Measurements from ENCODE around the gene NOC4L. TPM values are rescaled to one million over a fixed set of nuclear protein-coding genes. Genes with fewer than 3 reads are reported as not detected.

NOC4L gene
- polyA plus RNA-seq, 1 donor (not counting 4 experiments of a cell fraction or from before 2014, with no cell fraction given): 3.7 TPM

DNA sequence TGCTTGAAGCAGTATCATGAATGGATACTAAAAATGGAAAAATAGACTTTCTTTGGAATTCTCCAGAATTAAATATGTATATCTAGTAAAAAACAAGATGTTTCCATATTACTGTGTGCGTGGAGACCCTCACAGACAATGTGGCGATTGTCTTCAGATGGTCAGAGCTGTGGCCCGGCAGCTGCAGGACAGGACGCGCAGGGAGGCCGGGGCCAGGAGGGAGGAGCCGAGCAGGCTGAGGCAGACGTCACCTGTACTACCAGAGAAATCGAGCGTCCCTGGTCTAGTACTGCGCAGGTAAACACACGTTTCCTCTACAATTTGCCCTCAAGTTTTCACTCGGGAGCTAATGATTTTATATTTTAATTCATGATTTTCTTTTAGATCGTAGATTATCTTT, 23.0 kb upstream of the NOC4L start:
- Histone ChIP-seq H2AFZ (ENCODE audit: control insufficient read depth, low read length) (no peak overlapping the region), H3K4me3 (ENCODE audit: control insufficient read depth in 2 of 3, extremely low read depth in 1 of 3, insufficient read depth in 2 of 3, low read depth in 1 of 3, low read length in 3 of 3) (no peak overlapping the region), H3K4me1 (ENCODE audit: control insufficient read depth, extremely low read depth, insufficient read depth, low read length) (no peaks in the 10 kb centered on the region), H3K79me2 (ENCODE audit: control insufficient read depth, insufficient read depth, low read length) (no peaks in the 10 kb centered on the region), H3K36me3 (ENCODE audit: control insufficient read depth in 2 of 2, extremely low read depth in 1 of 2, insufficient read depth in 2 of 2, low read length in 2 of 2) (peaks cover 8 to 9% of the 10 kb centered on the region in 2 experiments), H3K4me2 (ENCODE audit: control insufficient read depth, extremely low read depth, insufficient read depth, low read depth, low read length) (no peak overlapping the region), H4K20me1 (ENCODE audit: control insufficient read depth, extremely low read depth, insufficient read depth, low read length) (no peaks in the 10 kb centered on the region), H3K27me3 (ENCODE audit: control insufficient read depth, extremely low read depth, insufficient read depth, low read length) (no peaks in the 10 kb centered on the region), H3K9ac (ENCODE audit: control insufficient read depth, extremely low read depth, insufficient read depth, low read length) (no peak overlapping the region), H3K27ac (ENCODE audit: control insufficient read depth, insufficient read depth, low read length) (no peak overlapping the region), H3K9me3 (ENCODE audit: control insufficient read depth, low read depth, low read length) (no peaks in the 10 kb centered on the region), H3K9me1 (ENCODE audit: control insufficient read depth, extremely low read depth, insufficient read depth, low read length) (no peaks in the 10 kb centered on the region)
- TF ChIP-seq EZH2 (IDR thresholded peaks at IDR 0.05; ENCODE audit: low read length): no peak
- TF ChIP-seq, protein P1, sequence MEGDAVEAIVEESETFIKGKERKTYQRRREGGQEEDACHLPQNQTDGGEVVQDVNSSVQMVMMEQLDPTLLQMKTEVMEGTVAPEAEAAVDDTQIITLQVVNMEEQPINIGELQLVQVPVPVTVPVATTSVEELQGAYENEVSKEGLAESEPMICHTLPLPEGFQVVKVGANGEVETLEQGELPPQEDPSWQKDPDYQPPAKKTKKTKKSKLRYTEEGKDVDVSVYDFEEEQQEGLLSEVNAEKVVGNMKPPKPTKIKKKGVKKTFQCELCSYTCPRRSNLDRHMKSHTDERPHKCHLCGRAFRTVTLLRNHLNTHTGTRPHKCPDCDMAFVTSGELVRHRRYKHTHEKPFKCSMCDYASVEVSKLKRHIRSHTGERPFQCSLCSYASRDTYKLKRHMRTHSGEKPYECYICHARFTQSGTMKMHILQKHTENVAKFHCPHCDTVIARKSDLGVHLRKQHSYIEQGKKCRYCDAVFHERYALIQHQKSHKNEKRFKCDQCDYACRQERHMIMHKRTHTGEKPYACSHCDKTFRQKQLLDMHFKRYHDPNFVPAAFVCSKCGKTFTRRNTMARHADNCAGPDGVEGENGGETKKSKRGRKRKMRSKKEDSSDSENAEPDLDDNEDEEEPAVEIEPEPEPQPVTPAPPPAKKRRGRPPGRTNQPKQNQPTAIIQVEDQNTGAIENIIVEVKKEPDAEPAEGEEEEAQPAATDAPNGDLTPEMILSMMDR (optimal IDR thresholded peaks at IDR 0.05 in 1 of 3, IDR thresholded peaks at IDR 0.05 in 1 of 3, conservative IDR thresholded peaks at IDR 0.05 in 1 of 3; ENCODE audit: extremely low read depth in 1 of 3, insufficient read depth in 2 of 3, low read length in 3 of 3): no peak
- no peak for FAIRE-seq
- DNase-seq (ENCODE audit: low read depth, low spot score): no peak
- dilution Hi-C loops (cut with MboI; ENCODE audit: extremely low pct_ligation_motif_present, low sequenced_read_pairs): no loop called here

DNA sequence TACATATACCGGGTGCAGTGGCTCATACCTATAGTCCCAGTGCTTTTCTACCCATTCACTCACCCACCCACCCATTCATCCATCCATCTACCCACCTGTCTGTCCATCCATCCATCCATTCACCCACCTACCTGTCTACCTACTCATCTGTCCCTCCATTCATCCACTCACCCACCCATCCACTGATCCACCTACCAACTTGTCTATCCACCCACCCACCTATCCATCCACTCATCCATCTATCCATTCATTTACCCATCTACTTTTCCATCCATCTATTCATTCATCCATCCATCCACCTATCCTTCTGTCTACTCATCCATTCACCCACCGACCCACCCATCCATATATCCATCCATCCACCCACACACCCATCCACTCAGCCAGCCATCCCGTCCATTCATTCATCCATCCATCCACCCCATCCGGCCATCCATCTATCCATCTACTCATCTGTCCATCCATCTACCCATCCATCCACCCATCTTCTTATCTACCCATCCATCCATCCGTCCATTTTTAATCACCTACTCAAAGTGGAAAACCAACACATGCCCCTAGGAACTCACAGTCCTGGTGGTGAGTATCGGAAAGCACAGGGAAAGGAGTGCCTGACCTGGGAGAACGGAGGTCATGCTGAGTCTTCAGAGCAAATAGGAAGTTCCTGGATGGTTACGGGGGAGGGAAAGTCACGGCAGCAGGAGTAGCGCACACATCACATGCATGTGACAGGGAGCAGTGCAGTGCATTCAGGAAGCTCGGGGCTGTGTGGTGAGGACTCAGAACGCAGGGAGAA, 20.1 kb upstream of the NOC4L start:
- Histone ChIP-seq H3K9me1 (ENCODE audit: control insufficient read depth, extremely low read depth, insufficient read depth, low read length) (no peaks in the 10 kb centered on the region), H3K27me3 (ENCODE audit: control insufficient read depth, extremely low read depth, insufficient read depth, low read length) (no peaks in the 10 kb centered on the region), H2AFZ (ENCODE audit: control insufficient read depth, low read length) (no peak overlapping the region), H3K9ac (ENCODE audit: control insufficient read depth, extremely low read depth, insufficient read depth, low read length) (no peak overlapping the region), H4K20me1 (ENCODE audit: control insufficient read depth, extremely low read depth, insufficient read depth, low read length) (no peaks in the 10 kb centered on the region), H3K9me3 (ENCODE audit: control insufficient read depth, low read depth, low read length) (no peaks in the 10 kb centered on the region), H3K4me2 (ENCODE audit: control insufficient read depth, extremely low read depth, insufficient read depth, low read depth, low read length) (no peak overlapping the region), H3K4me1 (ENCODE audit: control insufficient read depth, extremely low read depth, insufficient read depth, low read length) (no peaks in the 10 kb centered on the region), H3K4me3 (ENCODE audit: control insufficient read depth in 2 of 3, extremely low read depth in 1 of 3, insufficient read depth in 2 of 3, low read depth in 1 of 3, low read length in 3 of 3) (no peak overlapping the region), H3K27ac (ENCODE audit: control insufficient read depth, insufficient read depth, low read length) (no peak overlapping the region), H3K36me3 (ENCODE audit: control insufficient read depth in 2 of 2, extremely low read depth in 1 of 2, insufficient read depth in 2 of 2, low read length in 2 of 2) (peaks cover 8 to 22% of the 10 kb centered on the region in 2 experiments), H3K79me2 (ENCODE audit: control insufficient read depth, insufficient read depth, low read length) (no peaks in the 10 kb centered on the region)
- DNase-seq (ENCODE audit: low read depth, low spot score) (no peak), FAIRE-seq (no peak)
- dilution Hi-C loops (cut with MboI; ENCODE audit: extremely low pct_ligation_motif_present, low sequenced_read_pairs): no loop called here
- no peak for TF ChIP-seq EZH2 (IDR thresholded peaks at IDR 0.05; ENCODE audit: low read length)
- TF ChIP-seq, protein P1 (optimal IDR thresholded peaks at IDR 0.05 in 1 of 3, IDR thresholded peaks at IDR 0.05 in 1 of 3, conservative IDR thresholded peaks at IDR 0.05 in 1 of 3; ENCODE audit: extremely low read depth in 1 of 3, insufficient read depth in 2 of 3, low read length in 3 of 3): no peak

Measured in keratinocyte (primary cell).